GM19452 (cell line): ENCODE results near the gene CDH4.
"Not testable (repeated sequence)": the region's sequence is repeated elsewhere in the genome, so short reads cannot be mapped to it uniquely, and the experiment has no call there.

ENCODE experiments used
- ATAC-seq: cut with Tn5 transposase; IDR thresholded peaks from one replicate; pipeline ENCODE4 v1.9.1; 2021; ENCODE audit not compliant: unreplicated experiment

The CDH4 gene

GRCh38 chr20:61253640-61254511, 1.8 kb downstream of the CDH4 start:
- no peak for ATAC-seq

DNA sequence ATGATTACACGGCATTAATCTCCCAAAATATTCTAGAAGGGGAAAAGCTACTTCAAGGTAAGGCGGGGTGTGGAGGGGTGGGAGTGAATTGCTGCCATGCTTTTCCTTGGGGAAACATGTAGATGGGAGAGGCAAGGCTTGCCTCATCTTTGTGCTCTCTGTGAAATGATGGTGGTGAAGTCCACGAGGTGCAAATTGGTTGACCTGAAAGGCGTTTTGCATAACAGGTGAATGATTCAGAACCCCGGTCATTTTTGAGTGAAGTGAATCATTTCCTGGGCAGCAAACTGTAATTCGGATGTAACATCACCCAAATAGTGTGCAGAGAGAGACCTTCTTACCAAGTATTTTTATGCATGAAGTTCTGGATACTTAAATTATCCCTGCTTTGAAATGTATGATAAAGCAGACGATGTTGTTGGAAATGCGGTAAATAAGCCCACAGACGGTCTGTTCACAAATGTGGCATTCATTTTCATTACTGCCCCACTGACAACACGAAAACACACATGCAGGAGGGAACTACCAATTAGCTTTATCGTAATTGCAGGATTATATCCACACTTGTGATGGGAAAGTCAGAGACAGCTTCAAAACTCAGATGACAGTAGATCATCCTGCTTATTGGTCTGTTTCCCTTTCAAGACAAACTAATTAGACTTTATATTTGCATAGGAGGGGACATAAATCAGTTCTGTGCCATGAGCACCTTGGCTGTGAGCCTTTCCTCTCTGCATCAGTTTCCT, 3.0 kb downstream of the CDH4 start:
- ATAC-seq: no peak

DNA sequence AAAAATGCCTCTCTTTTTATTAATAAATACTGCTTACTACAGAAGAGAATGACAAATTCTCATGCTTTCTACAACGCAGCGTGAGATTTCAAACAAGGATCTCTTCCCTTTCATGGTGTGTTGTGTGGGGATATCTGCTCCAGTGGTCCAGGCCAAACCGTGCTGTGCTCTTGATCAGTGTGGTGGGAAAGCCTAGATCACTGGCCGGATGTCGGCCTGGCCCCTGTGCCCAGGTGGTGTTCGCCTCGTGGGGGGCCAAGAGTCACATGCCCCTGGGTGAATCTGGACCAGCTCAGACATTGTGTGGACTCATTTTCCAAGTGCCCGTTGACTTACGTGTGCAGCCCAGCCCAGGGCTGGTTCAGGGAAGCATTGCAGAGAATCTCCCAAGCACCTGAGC, 4.3 kb downstream of the CDH4 start:
- ATAC-seq: no peak

DNA sequence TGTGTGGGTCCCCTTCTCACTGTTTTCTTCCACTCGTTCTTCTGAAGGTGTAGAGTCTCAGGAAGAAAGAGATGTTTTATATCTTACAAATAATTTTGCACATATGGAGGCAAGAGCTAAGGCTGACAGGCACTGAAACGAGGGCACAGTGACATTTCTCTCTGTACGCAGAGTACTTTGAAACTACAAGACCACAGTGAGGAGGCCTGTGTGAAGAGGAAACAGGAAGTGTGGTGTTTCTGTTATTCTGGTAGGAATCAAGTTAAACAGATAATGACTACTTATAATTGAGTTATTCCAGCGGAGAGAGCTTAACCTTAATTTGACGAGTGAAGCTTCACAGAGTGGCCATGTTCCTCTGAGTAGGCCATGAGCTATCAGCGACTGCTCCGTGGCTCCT, 4.8 kb downstream of the CDH4 start:
- no peak for ATAC-seq

DNA sequence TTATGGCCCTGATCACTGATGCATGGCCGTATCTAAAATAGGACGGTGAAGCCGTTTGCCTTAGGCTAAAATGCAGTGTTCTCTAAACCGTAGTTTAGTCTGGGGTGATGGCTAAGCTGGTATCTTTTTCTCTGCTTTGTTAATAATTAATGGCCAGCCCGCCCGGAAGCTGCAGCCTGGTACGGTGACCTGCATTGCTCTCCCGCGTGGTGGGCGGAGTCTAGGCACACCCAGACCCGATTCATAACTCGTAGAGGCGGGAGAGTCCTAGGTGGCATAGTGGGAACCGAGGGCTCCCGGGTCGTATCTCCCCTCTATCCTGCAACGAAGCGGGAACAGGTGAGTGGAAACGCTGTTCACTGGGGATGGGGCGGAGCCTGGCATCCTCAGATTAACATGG, 5.5 kb downstream of the CDH4 start:
- no peak for ATAC-seq

- ATAC-seq: no peak
Observed at GRCh38 chr20:61259741-61260140, 7.7 kb downstream of the CDH4 start.

DNA sequence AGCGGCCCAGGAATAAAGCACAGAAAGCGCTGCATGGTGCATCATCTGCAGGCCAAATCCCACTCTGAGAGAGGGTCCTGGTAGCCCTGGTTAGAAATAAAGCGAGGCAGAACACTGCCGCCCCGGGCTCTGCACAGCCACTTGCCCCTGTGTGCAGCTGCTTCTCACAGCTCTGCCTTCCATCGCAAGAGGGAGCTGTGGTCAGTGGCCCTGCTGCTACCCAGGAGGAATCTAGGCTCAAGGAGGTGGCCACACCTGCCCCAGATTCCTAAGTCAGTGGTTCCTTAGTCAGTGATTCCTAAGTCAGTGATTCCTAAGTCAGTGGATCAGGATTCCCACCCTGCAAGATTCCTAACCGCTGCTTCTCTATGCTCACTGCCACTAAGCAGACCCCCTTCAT, 8.8 kb downstream of the CDH4 start:
- ATAC-seq: no peak

- no peak for ATAC-seq
Observed at GRCh38 chr20:61262036-61262435, 10.0 kb downstream of the CDH4 start.

DNA sequence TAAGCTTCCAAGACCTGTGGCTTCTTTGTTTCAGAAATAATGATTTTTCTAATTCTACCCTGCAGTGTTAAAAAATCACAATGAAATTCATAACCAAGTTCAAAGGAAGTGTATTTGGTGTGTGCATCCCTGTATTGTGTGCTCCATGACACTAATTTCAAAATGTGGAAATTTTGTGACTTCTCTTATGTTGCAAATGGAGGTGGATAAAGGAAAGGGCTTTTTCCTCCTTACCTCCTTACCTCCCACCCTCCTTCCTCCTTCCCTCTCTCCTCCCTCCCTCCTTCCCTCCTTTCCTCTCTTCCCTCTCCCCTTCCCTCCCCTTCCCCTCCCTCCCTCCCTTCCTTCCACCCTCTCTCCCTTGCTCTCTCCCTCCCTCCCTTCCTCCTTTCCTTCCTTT, 10.5 kb downstream of the CDH4 start:
- no peak for ATAC-seq

DNA sequence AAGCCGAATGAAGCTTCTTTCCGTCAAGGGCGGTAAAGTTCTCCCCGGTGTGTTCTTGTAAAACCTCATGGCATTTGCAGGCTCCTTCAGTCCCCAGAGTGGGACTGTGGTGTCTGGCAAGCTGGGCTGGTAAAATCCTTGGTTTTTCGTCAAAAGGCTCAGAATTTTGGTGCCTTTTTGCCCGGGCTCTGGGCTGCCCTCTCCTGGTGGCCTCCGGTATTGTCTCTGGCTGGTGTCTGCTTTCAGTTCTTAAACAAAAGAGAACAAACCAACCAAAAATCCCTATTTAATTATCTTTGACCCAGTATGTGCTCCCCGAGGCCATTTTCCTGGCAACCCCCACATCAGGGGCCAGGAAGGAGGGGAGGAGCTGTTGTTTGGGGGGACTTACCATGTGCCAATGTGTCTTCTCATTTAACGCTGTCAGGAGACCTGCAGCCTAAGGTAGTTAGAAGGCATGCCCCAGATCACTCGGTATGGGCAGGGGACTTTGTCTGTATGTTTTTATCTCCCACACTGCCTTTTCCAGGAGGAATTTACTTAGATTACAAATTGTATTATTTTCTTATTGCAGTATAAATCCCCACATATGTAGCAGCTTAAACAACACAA, 11.1 kb downstream of the CDH4 start:
- no peak for ATAC-seq

DNA sequence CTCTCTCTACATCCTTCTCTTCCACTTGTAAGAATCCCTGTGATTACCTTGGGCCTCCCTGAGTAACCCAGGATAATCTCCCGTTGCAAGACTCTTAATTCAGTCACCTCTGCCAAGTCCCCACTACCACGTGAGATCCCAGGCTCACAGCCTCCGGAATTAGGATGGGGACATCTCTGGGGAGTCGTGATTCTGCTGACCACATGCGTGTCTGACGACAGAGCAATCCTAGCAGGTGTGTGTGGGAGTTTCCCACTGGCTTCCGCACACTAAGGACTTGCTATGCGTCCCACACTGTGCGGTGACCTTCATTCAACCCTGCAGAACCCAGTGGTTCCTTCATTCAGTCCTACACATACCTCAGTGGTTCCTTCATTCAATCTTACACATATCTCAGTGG, 11.9 kb downstream of the CDH4 start:
- no peak for ATAC-seq

GRCh38 chr20:61267241-61267640, 15.2 kb downstream of the CDH4 start:
- ATAC-seq: no peak

GRCh38 chr20:61268024-61268423, 16.0 kb downstream of the CDH4 start:
- no peak for ATAC-seq

DNA sequence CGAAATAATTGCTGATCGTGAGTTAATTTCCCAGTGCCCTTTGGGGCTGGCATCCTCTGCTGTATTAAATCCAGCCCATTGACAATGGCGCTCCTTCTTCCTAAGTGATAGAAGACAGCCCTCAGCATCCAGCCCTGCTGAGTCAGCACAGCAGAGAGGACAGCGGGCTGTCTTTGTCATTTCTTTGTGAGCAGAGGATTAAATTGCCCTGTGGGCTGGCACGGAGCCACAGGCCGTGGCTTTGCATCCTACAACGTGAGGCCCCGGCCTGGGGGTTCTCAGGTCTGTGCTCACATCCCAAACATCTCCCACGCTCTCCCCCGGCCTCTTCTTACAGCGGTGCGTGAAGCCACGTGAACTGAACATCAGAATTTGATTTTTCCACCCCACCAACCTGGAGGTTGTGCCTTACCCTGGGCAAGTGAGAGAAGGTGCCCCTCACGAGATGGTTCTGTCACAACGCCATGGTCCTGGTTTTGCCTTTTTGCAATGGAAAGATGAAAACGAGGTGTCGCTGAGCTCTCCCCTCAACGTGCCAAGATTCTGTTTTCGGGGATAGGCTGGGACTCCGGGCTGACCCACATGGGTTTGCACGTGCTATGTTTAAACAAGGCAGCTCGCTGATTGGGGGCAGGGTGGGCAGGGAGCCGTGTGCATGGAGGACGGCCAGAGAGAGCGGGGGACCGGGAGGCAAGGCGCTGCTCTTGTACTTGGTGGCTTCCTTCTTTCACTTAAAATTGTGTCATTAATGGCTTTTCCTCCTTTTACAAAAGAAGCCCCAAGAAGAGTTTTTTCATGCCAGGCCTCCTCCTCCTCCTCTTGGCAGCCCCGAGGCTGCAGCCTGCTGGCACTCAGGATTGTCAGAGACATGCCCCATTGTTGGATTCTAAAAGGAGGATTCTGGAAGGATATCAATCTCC, 19.5 kb downstream of the CDH4 start:
- no peak for ATAC-seq

DNA sequence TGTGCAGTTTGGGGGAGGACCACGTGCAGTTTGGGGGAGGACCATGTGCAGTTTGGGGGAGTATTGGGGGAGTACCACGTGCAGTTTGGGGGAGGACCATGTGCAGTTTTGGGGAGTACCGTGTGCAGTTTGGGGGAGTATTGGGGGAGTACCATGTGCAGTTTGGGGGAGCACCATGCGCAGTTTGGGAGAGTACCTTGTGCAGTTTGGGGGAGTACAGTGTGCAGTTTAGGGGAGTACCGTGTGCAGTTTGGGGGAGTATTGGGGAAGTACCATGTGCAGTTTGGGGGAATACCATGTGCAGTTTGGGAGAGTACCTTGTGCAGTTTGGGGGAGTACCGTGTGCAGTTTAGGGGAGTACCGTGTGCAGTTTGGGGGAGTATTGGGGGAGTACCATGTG, 21.0 kb downstream of the CDH4 start:
- ATAC-seq: not testable (repeated sequence)

GRCh38 chr20:61273666-61274065, 21.6 kb downstream of the CDH4 start:
- ATAC-seq: not testable (repeated sequence)

GRCh38 chr20:61274326-61274725, 22.3 kb downstream of the CDH4 start:
- no peak for ATAC-seq

- ATAC-seq: no peak
Observed at GRCh38 chr20:61278296-61278695, 26.2 kb downstream of the CDH4 start.

- ATAC-seq: no peak
Observed at GRCh38 chr20:61279621-61280150, 27.6 kb downstream of the CDH4 start.

DNA sequence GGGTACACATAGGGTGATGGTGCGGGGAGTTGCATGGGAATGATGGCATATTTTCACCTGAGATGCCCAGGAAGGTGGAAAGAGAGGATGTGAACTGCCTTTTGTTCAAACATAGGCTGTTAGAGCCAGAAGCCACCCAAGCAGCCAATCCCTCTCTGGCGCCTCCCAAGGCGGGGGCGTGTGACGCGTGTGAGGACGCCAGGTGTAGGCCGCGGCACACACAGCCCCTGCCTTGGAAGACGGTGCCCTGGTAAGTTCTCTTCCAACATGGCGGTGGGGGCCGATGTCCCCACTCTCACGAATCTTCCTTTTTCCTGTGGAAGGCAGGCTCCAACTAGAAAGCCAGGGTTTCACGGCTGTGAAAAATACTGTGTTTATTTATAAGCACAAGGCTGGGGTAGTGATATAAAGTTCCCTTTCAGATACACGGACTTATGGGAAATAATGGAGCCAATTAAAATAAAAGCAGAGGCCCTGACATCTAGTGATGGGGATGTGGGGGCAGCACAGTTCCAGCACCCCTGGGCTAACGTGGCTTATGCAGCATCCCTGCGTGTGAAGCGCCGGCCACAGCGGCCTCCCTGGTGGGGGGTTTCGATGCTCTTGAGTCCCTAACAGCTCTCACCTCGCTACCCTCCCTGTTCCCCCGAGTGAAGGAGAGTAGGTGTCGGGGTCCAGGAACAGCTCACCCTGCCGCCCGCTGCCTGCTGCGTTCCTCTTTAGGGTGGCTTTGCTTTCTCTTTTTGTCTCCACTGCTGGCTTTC, 28.3 kb downstream of the CDH4 start:
- no peak for ATAC-seq
